Fibroblast of lung (primary cell): ENCODE data around the gene ATP5MK. TPM values are rescaled to one million over a fixed set of nuclear protein-coding genes. Genes with fewer than 3 reads are reported as not detected.

Source experiments
- DNase-seq, 2 donors: peaks; one replicate each; pipeline versions ENCODE4 v3.0.0 to v3.0.0-alpha.2; 2010; ENCODE audit warnings: low read depth in 2 of 2
- H2AFZ ChIP-seq: 2 replicates; pipeline ENCODE4 v1.5.1; 2012; ENCODE audit warnings: low read length, control low read depth, inconsistent platforms
- H3K27ac ChIP-seq: 2 replicates; pipeline ENCODE4 v1.5.1; 2011; ENCODE audit warnings: low read length, control low read depth; ENCODE audit not compliant: insufficient read depth
- H3K27me3 ChIP-seq: 2 replicates; pipeline ENCODE4 v1.5.1; 2011; ENCODE audit warnings: mild to moderate bottlenecking, low read length; ENCODE audit not compliant: control insufficient read depth, insufficient read depth
- H3K36me3 ChIP-seq: 2 replicates; pipeline ENCODE4 v1.5.1; 2011; ENCODE audit warnings: low read length; ENCODE audit not compliant: control insufficient read depth, insufficient read depth
- H3K4me1 ChIP-seq: 2 replicates; pipeline ENCODE4 v1.5.1; 2011; ENCODE audit warnings: low read length; ENCODE audit not compliant: control insufficient read depth, insufficient read depth; ENCODE audit errors: extremely low read depth
- H3K4me2 ChIP-seq: 2 replicates; pipeline ENCODE4 v1.5.1; 2011; ENCODE audit warnings: low read length, control low read depth; ENCODE audit not compliant: insufficient read depth; ENCODE audit errors: extremely low read depth
- H3K4me3 ChIP-seq, 4 experiments: fragments of 200-600 bp in 1 of 4; sonication (generic) in 1 of 4; replicated peaks in 1 of 4; 2 replicates each; pipeline ENCODE4 v1.5.1; 2011 to 2016; ENCODE audit warnings: low read length in 4 of 4, low read depth in 3 of 4, mild to moderate bottlenecking in 3 of 4, control low read depth in 2 of 4, inconsistent platforms in 1 of 4, mixed read lengths in 1 of 4; ENCODE audit not compliant: insufficient read depth in 1 of 4; ENCODE audit errors: control extremely low read depth in 1 of 4
- H3K79me2 ChIP-seq: 2 replicates; pipeline ENCODE4 v1.5.1; 2012; ENCODE audit warnings: mild to moderate bottlenecking, low read length, inconsistent platforms; ENCODE audit not compliant: control insufficient read depth, insufficient read depth
- H3K9ac ChIP-seq: 2 replicates; pipeline ENCODE4 v1.5.1; 2011; ENCODE audit warnings: mild to moderate bottlenecking, low read length, control low read depth; ENCODE audit not compliant: insufficient read depth
- H3K9me3 ChIP-seq: 2 replicates; pipeline ENCODE4 v1.5.1; 2012; ENCODE audit warnings: low read depth, low read length; ENCODE audit not compliant: control insufficient read depth, insufficient read depth
- H4K20me1 ChIP-seq: 2 replicates; pipeline ENCODE4 v1.5.1; 2011; ENCODE audit warnings: low read length; ENCODE audit not compliant: control insufficient read depth, insufficient read depth; ENCODE audit errors: extremely low read depth
- EZH2 ChIP-seq: IDR thresholded peaks from 2 replicates; pipeline ENCODE4 v1.5.1; 2012; ENCODE audit warnings: low read length, control low read depth, mild to moderate bottlenecking; ENCODE audit errors: missing control alignments
- polyA plus RNA-seq, 2 donors: library from polyadenylated mRNA; depleted of rRNA in 1 of 2; stranded (reverse) in 1 of 2; unstranded in 1 of 2; fragments of >200 nt; gene quantifications; 2 replicates each; pipeline ENCODE4 v1.2.1, GENCODE V29; 2011 to 2012; ENCODE audit warnings: missing spikeins in 1 of 2
- total RNA-seq: library from RNA; depleted of rRNA; stranded (reverse); fragments of >200 nt; gene quantifications from 2 replicates; pipeline ENCODE4 v1.2.1, GENCODE V29; 2014
- TF ChIP-seq, protein P1 (sequence below), 2 donors: IDR thresholded peaks in 1 of 2; conservative IDR thresholded peaks in 1 of 2; 1 replicate in 1 of 2; 2 replicates in 1 of 2; pipeline ENCODE4 v1.5.1; 2011 to 2012; ENCODE audit warnings: low read length in 2 of 2, control low read depth in 1 of 2, inconsistent platforms in 1 of 2, low read depth in 1 of 2, mild to moderate bottlenecking in 1 of 2

The ATP5MK gene
- total and polyA plus RNA-seq, 2 donors (not counting 1 experiment from before 2014, with no cell fraction given) = 155 to 386 TPM

DNA sequence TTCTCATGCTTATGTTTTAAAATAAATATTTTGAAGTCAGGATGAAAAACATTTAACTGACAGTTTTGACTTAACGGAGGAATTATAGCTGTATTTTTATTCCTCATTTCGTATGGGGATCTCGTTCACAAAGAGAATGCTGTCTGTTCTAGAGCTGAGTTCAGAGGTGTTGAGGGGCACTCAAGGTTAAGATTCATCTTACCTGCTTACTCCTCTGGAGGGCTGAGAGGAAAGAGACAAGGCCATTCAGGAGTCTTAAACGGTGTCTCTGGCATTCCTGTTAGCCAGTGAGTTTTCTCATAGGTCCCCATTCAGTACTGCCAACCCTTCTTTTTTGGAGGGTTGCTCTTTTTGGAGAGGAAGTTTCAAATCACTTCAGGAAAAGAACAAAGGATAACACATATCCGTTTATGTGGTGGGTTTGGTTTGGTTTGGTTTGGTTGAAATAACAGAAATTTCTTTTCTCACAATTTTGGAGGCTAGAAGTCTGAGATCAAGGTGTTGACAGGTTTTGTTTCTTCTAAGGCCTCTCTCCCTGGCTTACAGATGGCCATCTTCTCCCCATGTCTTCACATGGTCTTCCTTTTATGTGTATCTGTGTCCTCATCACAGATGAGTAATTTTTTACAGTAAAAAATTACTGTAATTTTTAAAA, 32.8 kb upstream of the ATP5MK start:
- H4K20me1 ChIP-seq = no peaks in the 10 kb centered on the region

DNA sequence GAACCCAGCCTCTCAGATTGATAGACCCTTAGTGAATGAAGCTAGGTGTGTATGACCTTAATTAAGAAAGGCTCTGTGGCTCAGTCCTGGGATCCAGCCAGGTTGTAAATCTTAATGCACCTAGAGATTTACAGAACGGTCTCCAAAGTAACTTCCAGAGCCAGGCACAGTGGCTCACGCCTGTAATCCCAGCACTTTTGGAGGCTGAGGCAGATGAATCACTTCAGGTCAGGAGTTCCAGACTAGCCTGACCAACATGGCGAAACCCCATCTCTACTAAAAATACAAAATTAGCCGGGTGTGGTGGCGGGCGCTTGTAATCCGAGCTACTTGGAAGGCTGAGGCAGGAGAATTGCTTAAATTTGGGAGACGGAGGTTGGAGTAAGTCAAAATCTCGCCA, 31.6 kb upstream of the ATP5MK start:
- Histone ChIP-seq H3K9ac (no peak overlapping the region), H3K27ac (no peak overlapping the region), H3K4me3 (no peak overlapping the region), H2AFZ (no peak overlapping the region), H3K79me2 (no peaks in the 10 kb centered on the region), H3K4me2 (no peak overlapping the region), H3K36me3 (peaks cover 24% of the 10 kb centered on the region), H3K9me3 (no peaks in the 10 kb centered on the region), H3K27me3 (no peaks in the 10 kb centered on the region), H3K4me1 (no peaks in the 10 kb centered on the region), H4K20me1 (no peaks in the 10 kb centered on the region)
- DNase-seq = no peak
- TF ChIP-seq, protein P1, sequence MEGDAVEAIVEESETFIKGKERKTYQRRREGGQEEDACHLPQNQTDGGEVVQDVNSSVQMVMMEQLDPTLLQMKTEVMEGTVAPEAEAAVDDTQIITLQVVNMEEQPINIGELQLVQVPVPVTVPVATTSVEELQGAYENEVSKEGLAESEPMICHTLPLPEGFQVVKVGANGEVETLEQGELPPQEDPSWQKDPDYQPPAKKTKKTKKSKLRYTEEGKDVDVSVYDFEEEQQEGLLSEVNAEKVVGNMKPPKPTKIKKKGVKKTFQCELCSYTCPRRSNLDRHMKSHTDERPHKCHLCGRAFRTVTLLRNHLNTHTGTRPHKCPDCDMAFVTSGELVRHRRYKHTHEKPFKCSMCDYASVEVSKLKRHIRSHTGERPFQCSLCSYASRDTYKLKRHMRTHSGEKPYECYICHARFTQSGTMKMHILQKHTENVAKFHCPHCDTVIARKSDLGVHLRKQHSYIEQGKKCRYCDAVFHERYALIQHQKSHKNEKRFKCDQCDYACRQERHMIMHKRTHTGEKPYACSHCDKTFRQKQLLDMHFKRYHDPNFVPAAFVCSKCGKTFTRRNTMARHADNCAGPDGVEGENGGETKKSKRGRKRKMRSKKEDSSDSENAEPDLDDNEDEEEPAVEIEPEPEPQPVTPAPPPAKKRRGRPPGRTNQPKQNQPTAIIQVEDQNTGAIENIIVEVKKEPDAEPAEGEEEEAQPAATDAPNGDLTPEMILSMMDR (conservative IDR thresholded peaks at IDR 0.05 in 1 of 2, IDR thresholded peaks at IDR 0.05 in 1 of 2; ENCODE audit: low read depth in 1 of 2, low read length in 2 of 2) = no peak
- no peak for TF ChIP-seq EZH2

More for the DNA sequence above, 32.8 kb upstream of the ATP5MK start:
- Histone ChIP-seq H2AFZ (no peak overlapping the region), H3K36me3 (peaks cover 19% of the 10 kb centered on the region), H3K4me2 (no peak overlapping the region), H3K9me3 (no peaks in the 10 kb centered on the region), H3K9ac (no peak overlapping the region), H3K79me2 (no peaks in the 10 kb centered on the region), H3K27me3 (no peaks in the 10 kb centered on the region), H3K27ac (no peak overlapping the region), H3K4me1 (no peaks in the 10 kb centered on the region), H3K4me3 (no peak overlapping the region)
- DNase-seq = no peak
- TF ChIP-seq, protein P1 (conservative IDR thresholded peaks at IDR 0.05 in 1 of 2, IDR thresholded peaks at IDR 0.05 in 1 of 2; ENCODE audit: low read depth in 1 of 2, low read length in 2 of 2) = no peak
- TF ChIP-seq EZH2 = no peak

DNA sequence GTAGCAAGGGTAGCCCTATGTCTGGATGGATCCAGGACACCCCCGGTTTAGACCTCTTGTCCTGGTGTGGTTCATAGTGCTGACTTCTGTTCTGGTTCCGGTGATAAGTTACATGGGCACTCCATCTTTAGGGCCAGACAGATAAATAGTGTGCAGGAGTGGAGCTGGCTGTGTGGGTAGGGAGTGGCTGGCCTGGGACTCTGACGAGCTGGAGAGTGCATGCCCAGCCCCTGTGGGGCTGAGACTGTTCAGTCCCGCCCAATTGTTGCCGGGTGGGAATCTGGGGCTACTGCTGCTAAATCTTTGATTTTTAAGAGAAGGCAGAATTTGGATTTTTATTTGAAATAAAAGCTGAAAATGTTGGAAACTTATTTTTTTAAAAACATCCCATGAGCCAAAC, 27.5 kb upstream of the ATP5MK start:
- H3K27me3 ChIP-seq = no peaks in the 10 kb centered on the region
- no peaks in the 10 kb centered on the region for H3K79me2 ChIP-seq
- H3K4me3 ChIP-seq = no peak overlapping the region
- peaks cover 32% of the 10 kb centered on the region for H3K36me3 ChIP-seq
- no peak overlapping the region for H3K27ac ChIP-seq
- H3K4me2 ChIP-seq = no peak overlapping the region
- no peaks in the 10 kb centered on the region for H3K9me3 ChIP-seq
- DNase-seq = no peak
- TF ChIP-seq EZH2 = no peak
- TF ChIP-seq, protein P1 (conservative IDR thresholded peaks at IDR 0.05 in 1 of 2, IDR thresholded peaks at IDR 0.05 in 1 of 2; ENCODE audit: low read depth in 1 of 2, low read length in 2 of 2) = no peak
- no peak overlapping the region for H2AFZ ChIP-seq
- H3K9ac ChIP-seq = no peak overlapping the region
- no peaks in the 10 kb centered on the region for H4K20me1 ChIP-seq
- H3K4me1 ChIP-seq = no peaks in the 10 kb centered on the region
